HEK293T (cell line): ENCODE data around the gene MEST.

Experiments used
- ARNT ChIP-seq: fragments of 450-650 bp; IDR thresholded peaks from 2 replicates; pipeline ENCODE4 v1.6.1; 2017; ENCODE audit warnings: mild to moderate bottlenecking
- BHLHE40 ChIP-seq: fragments of 450-650 bp; IDR thresholded peaks from 2 replicates; pipeline ENCODE4 v1.6.1; 2016; ENCODE audit warnings: mild to moderate bottlenecking, moderate library complexity, borderline replicate concordance
- CTBP1 ChIP-seq: fragments of 450-650 bp; IDR thresholded peaks from 2 replicates; pipeline ENCODE4 v1.6.1; 2016; ENCODE audit warnings: borderline replicate concordance
- FOXA1 ChIP-seq: fragments of 450-650 bp; IDR thresholded peaks from 2 replicates; pipeline ENCODE4 v1.6.1; 2016; ENCODE audit warnings: mild to moderate bottlenecking
- FOXK2 ChIP-seq: fragments of 450-650 bp; IDR thresholded peaks from 2 replicates; pipeline ENCODE4 v1.6.1; 2016; ENCODE audit warnings: mild to moderate bottlenecking
- FOXM1 ChIP-seq: fragments of 450-650 bp; IDR thresholded peaks from 2 replicates; pipeline ENCODE4 v1.6.1; 2017; ENCODE audit warnings: mild to moderate bottlenecking, borderline replicate concordance
- L3MBTL2 ChIP-seq: fragments of 450-650 bp; conservative IDR thresholded peaks from 2 replicates; pipeline ENCODE4 v1.6.1; 2016; ENCODE audit warnings: mild to moderate bottlenecking
- LEF1 ChIP-seq: fragments of 450-650 bp; IDR thresholded peaks from 2 replicates; pipeline ENCODE4 v1.6.1; 2017; ENCODE audit warnings: mild to moderate bottlenecking, borderline replicate concordance
- NFRKB ChIP-seq: fragments of 450-650 bp; IDR thresholded peaks from 2 replicates; pipeline ENCODE4 v1.6.1; 2016; ENCODE audit warnings: mild to moderate bottlenecking, moderate library complexity
- SP1 ChIP-seq: fragments of 450-650 bp; IDR thresholded peaks from 2 replicates; pipeline ENCODE4 v1.6.1; 2017
- ZNF384 ChIP-seq: fragments of 450-650 bp; IDR thresholded peaks from 2 replicates; pipeline ENCODE4 v1.6.1; 2016
- TF ChIP-seq, protein P1 (sequence below): fragments of 450-650 bp; IDR thresholded peaks from 2 replicates; pipeline ENCODE4 v1.6.1; 2016

DNA sequence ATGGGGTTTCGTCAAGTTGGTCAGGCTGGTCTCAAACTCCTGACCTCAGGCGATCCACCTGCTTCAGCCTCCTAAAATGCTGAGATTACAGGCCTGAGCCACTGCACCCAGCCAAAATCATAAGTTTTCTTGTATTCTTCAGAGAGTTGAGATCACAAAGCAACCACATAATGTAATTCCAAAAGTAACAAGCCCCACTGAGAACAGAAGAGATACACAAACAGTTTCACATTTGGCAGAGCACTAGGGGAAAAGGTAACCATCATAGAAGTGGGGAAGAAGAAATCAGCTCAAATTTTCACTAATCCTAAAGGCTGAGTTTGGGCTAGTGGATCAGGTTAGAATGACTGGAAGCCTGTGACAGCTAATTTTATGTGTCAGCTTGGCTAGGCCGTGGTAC lies 45.6 kb upstream of the MEST start:
- TF ChIP-seq NFRKB: no peak
- no peak for TF ChIP-seq FOXK2
- no peak for TF ChIP-seq ARNT
- TF ChIP-seq BHLHE40: no peak
- TF ChIP-seq, protein P1, sequence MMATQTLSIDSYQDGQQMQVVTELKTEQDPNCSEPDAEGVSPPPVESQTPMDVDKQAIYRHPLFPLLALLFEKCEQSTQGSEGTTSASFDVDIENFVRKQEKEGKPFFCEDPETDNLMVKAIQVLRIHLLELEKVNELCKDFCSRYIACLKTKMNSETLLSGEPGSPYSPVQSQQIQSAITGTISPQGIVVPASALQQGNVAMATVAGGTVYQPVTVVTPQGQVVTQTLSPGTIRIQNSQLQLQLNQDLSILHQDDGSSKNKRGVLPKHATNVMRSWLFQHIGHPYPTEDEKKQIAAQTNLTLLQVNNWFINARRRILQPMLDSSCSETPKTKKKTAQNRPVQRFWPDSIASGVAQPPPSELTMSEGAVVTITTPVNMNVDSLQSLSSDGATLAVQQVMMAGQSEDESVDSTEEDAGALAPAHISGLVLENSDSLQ: no peak
- TF ChIP-seq FOXM1: no peak
- no peak for TF ChIP-seq FOXA1
- no peak for TF ChIP-seq SP1
- no peak for TF ChIP-seq ZNF384
- TF ChIP-seq LEF1: no peak
- TF ChIP-seq CTBP1: no peak
- TF ChIP-seq L3MBTL2: no peak
